WI38 (cell line): ENCODE data around the gene AGPS.

Source experiments
- H3K4me3 ChIP-seq: 2 replicates; pipeline ENCODE4 v1.5.1; 2011; ENCODE audit warnings: low read depth, mild to moderate bottlenecking, control low read depth, low read length
- TF ChIP-seq, protein P1 (sequence below): IDR thresholded peaks from 2 replicates; pipeline ENCODE4 v1.5.1; 2012; ENCODE audit warnings: low read depth, mild to moderate bottlenecking, control low read depth, low read length

The AGPS gene

DNA sequence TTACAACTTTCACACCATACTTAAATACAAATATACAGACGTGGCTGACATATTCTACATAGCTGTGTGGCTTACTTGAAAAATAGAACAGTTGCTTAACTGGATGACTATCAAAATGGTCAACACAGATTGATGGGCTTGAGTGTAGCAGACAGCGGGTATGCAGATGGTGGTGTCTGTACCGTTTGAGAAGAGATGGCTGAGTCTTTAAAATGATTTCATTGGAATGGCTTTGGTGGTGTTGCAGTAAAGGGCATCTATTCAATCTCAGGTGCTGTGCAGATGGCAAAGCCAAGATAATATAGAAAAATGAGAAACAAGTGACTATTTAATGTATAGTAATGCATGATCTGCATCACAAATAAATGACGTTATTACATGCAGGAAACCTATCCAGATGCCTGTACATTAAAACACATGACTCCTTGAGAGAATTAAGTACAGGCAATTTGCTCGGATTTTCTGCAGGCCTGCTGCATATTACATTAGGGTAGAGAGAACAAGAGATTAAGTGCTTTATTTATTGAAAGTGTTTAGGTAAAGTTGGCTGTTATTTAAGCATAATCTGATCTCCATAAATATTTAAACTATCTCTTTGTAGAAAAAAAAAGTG is 68.5 kb downstream of the AGPS start:
- TF ChIP-seq, protein P1, sequence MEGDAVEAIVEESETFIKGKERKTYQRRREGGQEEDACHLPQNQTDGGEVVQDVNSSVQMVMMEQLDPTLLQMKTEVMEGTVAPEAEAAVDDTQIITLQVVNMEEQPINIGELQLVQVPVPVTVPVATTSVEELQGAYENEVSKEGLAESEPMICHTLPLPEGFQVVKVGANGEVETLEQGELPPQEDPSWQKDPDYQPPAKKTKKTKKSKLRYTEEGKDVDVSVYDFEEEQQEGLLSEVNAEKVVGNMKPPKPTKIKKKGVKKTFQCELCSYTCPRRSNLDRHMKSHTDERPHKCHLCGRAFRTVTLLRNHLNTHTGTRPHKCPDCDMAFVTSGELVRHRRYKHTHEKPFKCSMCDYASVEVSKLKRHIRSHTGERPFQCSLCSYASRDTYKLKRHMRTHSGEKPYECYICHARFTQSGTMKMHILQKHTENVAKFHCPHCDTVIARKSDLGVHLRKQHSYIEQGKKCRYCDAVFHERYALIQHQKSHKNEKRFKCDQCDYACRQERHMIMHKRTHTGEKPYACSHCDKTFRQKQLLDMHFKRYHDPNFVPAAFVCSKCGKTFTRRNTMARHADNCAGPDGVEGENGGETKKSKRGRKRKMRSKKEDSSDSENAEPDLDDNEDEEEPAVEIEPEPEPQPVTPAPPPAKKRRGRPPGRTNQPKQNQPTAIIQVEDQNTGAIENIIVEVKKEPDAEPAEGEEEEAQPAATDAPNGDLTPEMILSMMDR = no peak
- H3K4me3 ChIP-seq = no peak overlapping the region

DNA sequence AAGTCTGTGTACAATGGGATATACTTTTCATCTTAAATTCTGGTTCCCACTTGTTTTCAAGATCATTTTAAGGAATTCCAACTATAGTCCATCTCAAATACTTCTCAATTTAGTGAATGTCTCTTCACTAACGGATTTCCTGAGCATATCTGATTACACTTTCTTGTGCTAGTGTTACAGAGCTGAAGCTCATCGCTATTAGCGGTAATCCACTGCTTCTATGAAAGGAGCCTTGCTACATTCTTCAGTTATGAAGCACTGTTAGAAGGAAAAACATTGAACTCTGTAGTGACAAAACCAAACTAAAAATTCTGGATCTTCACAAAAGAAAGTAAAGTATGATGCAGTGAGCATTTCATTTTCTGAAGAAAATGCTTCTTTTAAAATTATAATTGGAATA is 72.0 kb downstream of the AGPS start:
- H3K4me3 ChIP-seq = no peak overlapping the region
- TF ChIP-seq, protein P1 = no peak

DNA sequence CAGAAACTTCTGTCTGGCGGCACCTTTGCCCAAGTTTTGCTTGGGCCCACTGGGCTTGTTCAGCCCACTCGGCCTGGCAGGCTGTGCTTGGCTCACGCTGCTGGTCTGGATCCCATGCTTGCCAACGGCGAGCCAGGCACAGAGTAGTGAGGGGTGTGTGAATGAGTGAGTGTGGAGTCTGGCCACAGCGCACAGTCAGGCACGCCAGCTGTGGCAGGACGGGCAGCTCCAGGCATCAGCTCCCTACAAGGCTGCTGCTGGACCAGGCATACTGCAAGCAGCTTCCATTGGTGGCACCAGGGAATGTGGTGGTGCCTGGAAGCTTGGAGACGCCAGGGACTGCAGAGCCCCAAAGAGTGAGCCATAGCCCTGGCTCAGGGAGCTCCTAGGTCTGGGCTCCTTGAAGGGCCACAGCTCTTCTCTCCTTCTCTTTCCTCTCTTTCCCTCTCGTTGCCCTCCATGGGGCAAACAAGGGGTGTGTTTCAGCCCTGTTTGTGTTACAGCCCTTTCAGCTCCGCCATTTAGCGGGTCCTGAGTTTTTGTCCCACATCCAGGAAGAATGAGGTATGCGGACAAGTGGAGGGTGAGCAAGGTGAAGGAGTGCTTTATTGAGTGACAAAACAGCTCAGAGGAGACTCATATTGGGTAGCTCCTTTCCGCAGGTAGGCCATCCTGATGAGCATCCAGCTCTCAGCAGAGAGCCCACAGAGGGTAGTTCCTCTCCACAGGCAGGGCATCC is 73.0 kb downstream of the AGPS start:
- TF ChIP-seq, protein P1 = no peak
- H3K4me3 ChIP-seq = no peak overlapping the region

DNA sequence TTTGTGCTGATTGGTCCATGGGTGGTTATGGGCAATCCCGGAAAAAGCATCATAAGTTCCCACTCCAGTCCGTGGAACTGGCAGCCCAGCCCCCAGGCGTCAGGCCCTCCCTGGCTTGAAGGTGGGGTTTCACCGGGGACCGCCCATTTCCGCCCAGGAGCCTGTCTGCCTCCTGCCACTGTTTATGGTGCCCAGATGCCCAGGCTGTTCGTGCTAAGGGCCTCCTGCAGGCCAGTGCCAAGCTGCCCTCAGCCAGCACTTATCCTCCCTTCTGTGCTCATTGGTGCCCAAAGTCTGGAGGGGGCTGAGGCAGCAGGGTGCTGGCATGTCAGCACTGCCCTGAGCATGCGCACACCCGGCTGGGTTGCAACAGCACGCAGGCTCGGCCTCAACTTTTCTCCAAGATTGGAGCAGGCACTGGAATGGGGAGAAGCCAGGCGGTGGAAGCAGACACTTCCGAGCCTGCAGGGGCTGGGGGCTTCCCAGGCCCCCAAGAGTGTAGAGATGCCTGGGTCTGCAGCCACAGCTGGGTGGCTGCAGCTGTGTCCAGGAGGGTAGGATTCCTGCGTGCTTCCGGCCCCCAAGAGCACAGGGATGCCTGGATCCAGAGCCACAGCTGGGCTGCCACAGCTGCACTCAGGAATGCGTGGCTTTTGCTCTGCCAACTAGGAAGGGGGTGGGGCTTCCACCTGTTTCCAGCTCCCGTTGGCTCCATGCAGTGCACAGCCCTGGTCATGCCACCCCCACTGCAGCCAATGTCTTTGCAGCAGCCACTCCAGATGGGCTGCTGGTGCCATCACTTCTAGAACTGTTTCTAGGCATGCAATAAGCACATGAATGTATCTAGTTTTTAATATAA is 74.0 kb downstream of the AGPS start:
- TF ChIP-seq, protein P1 = no peak
- H3K4me3 ChIP-seq = no peak overlapping the region

DNA sequence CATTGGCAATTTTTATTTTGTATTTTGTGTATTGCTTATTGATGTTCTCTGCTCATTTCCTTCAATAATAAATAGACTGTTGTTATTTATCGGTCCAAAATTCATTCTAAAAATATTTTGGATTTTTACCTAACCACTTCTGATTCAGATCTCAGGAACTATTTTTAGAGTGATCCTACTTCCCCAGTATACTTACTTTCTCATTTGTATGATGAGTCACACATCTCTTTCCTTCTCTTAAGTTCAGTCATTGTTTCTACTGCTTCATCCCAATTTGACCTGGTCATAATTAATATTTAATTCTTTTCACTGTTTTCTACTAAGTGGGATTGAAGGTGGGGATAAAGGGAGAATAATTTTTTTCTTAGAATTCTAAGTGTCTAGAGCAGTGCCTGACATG is 75.1 kb downstream of the AGPS start:
- TF ChIP-seq, protein P1 = no peak

DNA sequence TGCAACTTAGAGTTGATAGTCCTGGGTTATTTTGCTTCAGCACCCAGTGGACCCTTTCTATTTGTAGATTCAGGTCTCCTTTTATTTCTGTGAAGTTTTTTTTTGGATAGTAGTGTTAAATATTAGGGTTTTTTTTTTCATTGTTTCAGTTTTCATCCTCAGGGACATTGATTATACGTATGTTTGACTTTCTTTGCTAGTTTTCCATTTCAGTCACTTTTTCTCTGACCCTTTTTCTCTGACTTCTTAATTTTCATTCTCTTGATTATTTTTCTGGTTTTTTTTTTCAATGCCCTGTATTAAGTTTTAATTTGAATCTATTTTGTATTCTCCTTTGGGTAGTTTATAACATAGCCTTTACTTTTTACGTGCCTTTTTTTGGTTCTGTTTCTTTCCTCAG is 79.4 kb downstream of the AGPS start:
- TF ChIP-seq, protein P1 = no peak
- no peak overlapping the region for H3K4me3 ChIP-seq

More for the DNA sequence above, 75.1 kb downstream of the AGPS start:
- no peak overlapping the region for H3K4me3 ChIP-seq
